DOHH2 (cell line): ENCODE results near the gene BCAS1.

Experiments
- H3F3A ChIP-seq: fragments of 200-600 bp; sonication (generic), shearing (Covaris generic); 2 replicates; pipeline ENCODE4 v1.6.0; 2016; ENCODE audit warnings: antibody characterized with exemption, mild to moderate bottlenecking; ENCODE audit not compliant: control insufficient read depth, insufficient read depth
- H3K27ac ChIP-seq: fragments of 200-600 bp; sonication (generic); 2 replicates; pipeline ENCODE4 v1.5.1; 2014; ENCODE audit warnings: low read depth, mild to moderate bottlenecking, low read length, moderate library complexity
- H3K27me3 ChIP-seq: fragments of 200-600 bp; sonication (generic); 2 replicates; pipeline ENCODE4 v1.6.1; 2014; ENCODE audit warnings: mild to moderate bottlenecking, low read length, mixed read lengths; ENCODE audit not compliant: control insufficient read depth
- H3K36me3 ChIP-seq: fragments of 200-600 bp; sonication (generic); 2 replicates; pipeline ENCODE4 v1.6.1; 2014; ENCODE audit warnings: mild to moderate bottlenecking, low read length, moderate library complexity, mixed read lengths; ENCODE audit not compliant: control insufficient read depth
- H3K4me1 ChIP-seq: fragments of 200-600 bp; sonication (generic); 2 replicates; pipeline ENCODE4 v1.6.1; 2014; ENCODE audit warnings: mild to moderate bottlenecking, low read length, mixed read lengths; ENCODE audit not compliant: control insufficient read depth
- H3K4me2 ChIP-seq: fragments of 200-600 bp; sonication (generic); 2 replicates; pipeline ENCODE4 v1.6.0; 2014; ENCODE audit warnings: mild to moderate bottlenecking, low read length, moderate library complexity
- H3K4me3 ChIP-seq: fragments of 200-600 bp; sonication (generic); 2 replicates; pipeline ENCODE4 v1.5.1; 2014; ENCODE audit warnings: mild to moderate bottlenecking, low read length, mixed read lengths
- H3K79me2 ChIP-seq: fragments of 200-600 bp; sonication (generic); 2 replicates; pipeline ENCODE4 v1.6.1; 2014; ENCODE audit warnings: mild to moderate bottlenecking, low read length, mixed read lengths; ENCODE audit not compliant: control insufficient read depth
- H3K9me2 ChIP-seq: fragments of 200-600 bp; sonication (generic); replicated peaks from 2 replicates; pipeline ENCODE4 v1.6.1; 2014; ENCODE audit warnings: mild to moderate bottlenecking, low read length, mixed read lengths; ENCODE audit not compliant: control insufficient read depth
- H3K9me3 ChIP-seq: fragments of 200-600 bp; sonication (generic); 2 replicates; pipeline ENCODE4 v1.6.1; 2014; ENCODE audit warnings: antibody characterized with exemption, low read length, mixed read lengths; ENCODE audit not compliant: control insufficient read depth, insufficient read depth
- H4K20me1 ChIP-seq: fragments of 200-600 bp; sonication (generic); 2 replicates; pipeline ENCODE4 v1.6.0; 2014; ENCODE audit warnings: low read depth, mild to moderate bottlenecking, antibody characterized with exemption, low read length, moderate library complexity; ENCODE audit not compliant: control insufficient read depth, insufficient read depth
- CTCF ChIP-seq: fragments of 200-600 bp; sonication (generic); IDR thresholded peaks from one replicate; pipeline ENCODE4 v1.5.1; 2014; ENCODE audit warnings: antibody characterized with exemption, mild to moderate bottlenecking, low read depth, low read length; ENCODE audit not compliant: poor library complexity, severe bottlenecking
- EZH2phosphoT487 ChIP-seq: fragments of 200-600 bp; sonication (generic); IDR thresholded peaks from 2 replicates; pipeline ENCODE4 v1.6.1; 2017; ENCODE audit warnings: borderline replicate concordance, mild to moderate bottlenecking, antibody characterized with exemption, low read length, moderate library complexity, mixed read lengths

The BCAS1 gene

GRCh38 chr20:54074511-54074910 lies 4.1 kb upstream of the BCAS1 start:
- Histone ChIP-seq H3K9me3 (no peaks in the 10 kb centered on the region), H3K27me3 (no peaks in the 10 kb centered on the region), H3K27ac (no peak overlapping the region), H3K9me2 (no peaks in the 10 kb centered on the region), H3K36me3 (no peaks in the 10 kb centered on the region), H4K20me1 (no peaks in the 10 kb centered on the region), H3K79me2 (no peaks in the 10 kb centered on the region; the same call in 1 of the 2 replicates), H3F3A (peaks cover 4% of the 10 kb centered on the region), H3K4me2 (no peak overlapping the region), H3K4me3 (no peak overlapping the region), H3K4me1 (peaks cover 19% of the 10 kb centered on the region)
- TF ChIP-seq CTCF (no peak), EZH2phosphoT487 (no peak)

DNA sequence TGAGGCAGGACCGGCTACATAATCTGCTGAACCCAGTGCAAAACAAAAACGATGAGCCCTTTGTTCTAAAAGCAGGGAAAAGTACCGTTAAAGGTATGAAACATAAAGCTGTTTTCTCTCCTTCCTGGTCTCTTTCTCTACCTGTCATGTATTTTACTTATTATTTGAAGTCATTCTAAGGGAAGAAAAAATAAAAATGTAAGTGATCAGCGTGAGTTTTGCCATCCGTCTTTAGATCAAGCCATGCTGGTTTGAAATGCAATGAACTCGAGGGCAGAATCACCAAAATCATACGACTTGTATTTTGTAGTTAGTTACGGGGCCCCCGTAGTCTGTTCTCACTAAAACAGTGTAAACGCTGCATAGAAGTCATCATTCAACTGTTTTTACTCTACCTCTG lies 2.9 kb upstream of the BCAS1 start:
- no peaks in the 10 kb centered on the region for H3F3A ChIP-seq
- no peaks in the 10 kb centered on the region for H3K9me3 ChIP-seq
- H3K4me3 ChIP-seq: no peak overlapping the region
- TF ChIP-seq CTCF: no peak
- no peaks in the 10 kb centered on the region for H3K36me3 ChIP-seq
- H3K27ac ChIP-seq: no peak overlapping the region
- no peak overlapping the region for H3K4me2 ChIP-seq
- H3K27me3 ChIP-seq: no peaks in the 10 kb centered on the region
- H3K9me2 ChIP-seq: no peaks in the 10 kb centered on the region
- no peaks in the 10 kb centered on the region for H4K20me1 ChIP-seq
- peaks cover 7% of the 10 kb centered on the region for H3K4me1 ChIP-seq
- H3K79me2 ChIP-seq: no peaks in the 10 kb centered on the region; the same call in 1 of the 2 replicates

DNA sequence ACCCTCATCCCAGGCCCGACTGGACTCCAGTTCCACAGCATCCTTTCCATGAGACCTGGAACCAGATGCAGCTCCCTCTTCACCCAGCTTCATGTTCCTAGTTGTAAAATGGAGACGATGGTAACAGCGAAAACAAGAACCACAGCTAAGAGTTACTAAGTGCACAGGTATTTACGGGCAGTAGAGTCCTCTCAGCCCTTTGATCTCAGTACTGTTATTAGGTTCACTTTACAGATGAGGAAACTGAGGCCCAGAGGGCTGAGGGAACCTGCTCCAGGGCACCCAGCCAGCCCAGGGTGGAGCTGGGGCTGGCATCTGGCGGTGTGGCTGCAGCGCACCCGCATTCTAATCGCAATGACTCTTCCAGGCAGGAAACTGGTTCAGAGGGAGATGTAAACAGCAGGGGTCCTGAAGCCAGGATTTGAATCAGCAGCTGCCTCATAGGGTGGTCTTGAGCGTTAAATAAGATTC lies 858 bp downstream of the BCAS1 start:
- no peak overlapping the region for H3K27ac ChIP-seq
- H3K4me3 ChIP-seq: no peak overlapping the region
- no peaks in the 10 kb centered on the region; the same call in 1 of the 2 replicates for H3K79me2 ChIP-seq
- TF ChIP-seq EZH2phosphoT487: no peak
- no peak for TF ChIP-seq CTCF
- no peaks in the 10 kb centered on the region for H3K9me3 ChIP-seq
- no peaks in the 10 kb centered on the region for H3K27me3 ChIP-seq
- H3K9me2 ChIP-seq: no peaks in the 10 kb centered on the region
- no peak overlapping the region for H3K4me2 ChIP-seq
- no peaks in the 10 kb centered on the region for H4K20me1 ChIP-seq
- H3K36me3 ChIP-seq: no peaks in the 10 kb centered on the region
- peaks cover 3% of the 10 kb centered on the region for H3K4me1 ChIP-seq
- no peaks in the 10 kb centered on the region for H3F3A ChIP-seq
